Uterus (tissue), 4 donors: ENCODE measurements around the gene ORAI2. TPM values are rescaled to one million over a fixed set of nuclear protein-coding genes. Genes with fewer than 3 reads are reported as not detected.

Experiments
- DNase-seq, 2 donors: peaks; one replicate each; pipeline ENCODE4 v3.0.0-alpha.2; 2019 to 2020
- H3K27ac ChIP-seq, 2 donors: fragments of 200-600 bp; sonication (generic); 1 replicate in 1 of 2; 2 replicates in 1 of 2; pipeline ENCODE4 v1.5.1; 2016 to 2018
- H3K27me3 ChIP-seq, 2 donors: fragments of 200-600 bp; sonication (generic); one replicate each; pipeline ENCODE4 v1.5.1; 2018 to 2019; ENCODE audit warnings: control low read depth in 1 of 2
- H3K36me3 ChIP-seq, 2 donors: fragments of 200-600 bp; sonication (generic); one replicate each; pipeline ENCODE4 v1.5.1; 2019; ENCODE audit warnings: control low read depth in 1 of 2
- H3K4me1 ChIP-seq, 2 donors: fragments of 200-600 bp; sonication (generic); one replicate each; pipeline ENCODE4 v1.5.1; 2018 to 2019; ENCODE audit warnings: control low read depth in 1 of 2
- H3K4me3 ChIP-seq, 2 donors: fragments of 200-600 bp; sonication (generic); 1 replicate in 1 of 2; 2 replicates in 1 of 2; pipeline ENCODE4 v1.5.1; 2018 to 2019; ENCODE audit warnings: mild to moderate bottlenecking in 1 of 2
- H3K9me3 ChIP-seq, 2 donors: fragments of 200-600 bp; sonication (generic); one replicate each; pipeline ENCODE4 v1.5.1; 2019; ENCODE audit warnings: control low read depth in 1 of 2
- POLR2A ChIP-seq, 2 donors: fragments of 450-650 bp; IDR thresholded peaks; one replicate each; pipeline ENCODE4 v1.6.1; 2016; ENCODE audit warnings: antibody characterized with exemption in 2 of 2, mild to moderate bottlenecking in 1 of 2, moderate library complexity in 1 of 2
- intact Hi-C: fragments of 100-400 bp; cut with DNase I; formaldehyde crosslinking; loops from one replicate; pipeline ENCODE4 v1.15.1; 2023; ENCODE audit warnings: low total_unique reads
- total RNA-seq, 4 donors: library from RNA; depleted of rRNA in 3 of 4; stranded (reverse); fragments of >200 nt in 3 of 4; gene quantifications; one replicate each; pipeline versions ENCODE4 v1.1.0 to v1.2.4, GENCODE V29; 2014 to 2023
- TF ChIP-seq, protein P1 (sequence below), 4 experiments: fragments of 200-600 bp in 2 of 4; fragments of 450-650 bp in 2 of 4; sonication (generic) in 2 of 4; IDR thresholded peaks; one replicate each; pipeline ENCODE4 v1.5.1; 2016 to 2019; ENCODE audit warnings: antibody characterized with exemption in 4 of 4, mild to moderate bottlenecking in 2 of 4, moderate library complexity in 1 of 4
- donor health status: DM: yes; HTN: yes; CAD: no.

Gene ORAI2
- total RNA-seq, 4 donors from 2014 or later, result 15.6 to 48.9 (median 39.0) TPM

DNA sequence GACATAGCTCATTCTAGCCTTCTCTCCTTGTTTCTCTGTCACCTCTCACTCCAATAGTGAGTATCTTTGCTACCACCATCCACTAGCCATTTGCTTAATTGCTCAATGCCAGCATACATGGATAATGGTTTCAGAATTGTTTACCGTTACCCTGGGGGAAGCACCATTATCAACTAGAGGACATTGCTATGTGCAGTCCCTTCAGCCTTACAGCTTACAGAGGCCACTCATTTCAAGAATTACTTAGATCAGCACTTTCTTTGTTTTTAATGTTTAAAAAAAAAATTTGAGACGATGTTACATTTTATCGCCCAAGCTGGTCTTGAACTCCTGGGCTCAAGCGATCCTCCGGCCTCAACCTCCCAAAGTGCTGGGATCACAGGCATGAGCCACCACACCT lies 14.8 kb upstream of the ORAI2 start:
- H3K36me3 ChIP-seq, result no peaks in the 10 kb centered on the region
- H3K9me3 ChIP-seq, result no peaks in the 10 kb centered on the region
- TF ChIP-seq, protein P1, sequence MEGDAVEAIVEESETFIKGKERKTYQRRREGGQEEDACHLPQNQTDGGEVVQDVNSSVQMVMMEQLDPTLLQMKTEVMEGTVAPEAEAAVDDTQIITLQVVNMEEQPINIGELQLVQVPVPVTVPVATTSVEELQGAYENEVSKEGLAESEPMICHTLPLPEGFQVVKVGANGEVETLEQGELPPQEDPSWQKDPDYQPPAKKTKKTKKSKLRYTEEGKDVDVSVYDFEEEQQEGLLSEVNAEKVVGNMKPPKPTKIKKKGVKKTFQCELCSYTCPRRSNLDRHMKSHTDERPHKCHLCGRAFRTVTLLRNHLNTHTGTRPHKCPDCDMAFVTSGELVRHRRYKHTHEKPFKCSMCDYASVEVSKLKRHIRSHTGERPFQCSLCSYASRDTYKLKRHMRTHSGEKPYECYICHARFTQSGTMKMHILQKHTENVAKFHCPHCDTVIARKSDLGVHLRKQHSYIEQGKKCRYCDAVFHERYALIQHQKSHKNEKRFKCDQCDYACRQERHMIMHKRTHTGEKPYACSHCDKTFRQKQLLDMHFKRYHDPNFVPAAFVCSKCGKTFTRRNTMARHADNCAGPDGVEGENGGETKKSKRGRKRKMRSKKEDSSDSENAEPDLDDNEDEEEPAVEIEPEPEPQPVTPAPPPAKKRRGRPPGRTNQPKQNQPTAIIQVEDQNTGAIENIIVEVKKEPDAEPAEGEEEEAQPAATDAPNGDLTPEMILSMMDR (IDR thresholded peaks at IDR 0.05), result no peak
- TF ChIP-seq POLR2A (IDR thresholded peaks at IDR 0.05), result no peak
- no peaks in the 10 kb centered on the region for H3K4me1 ChIP-seq
- no peak overlapping the region for H3K4me3 ChIP-seq
- no peak for DNase-seq
- H3K27ac ChIP-seq, result no peak overlapping the region
- intact Hi-C loops, result no loop called here
- no peaks in the 10 kb centered on the region for H3K27me3 ChIP-seq

DNA sequence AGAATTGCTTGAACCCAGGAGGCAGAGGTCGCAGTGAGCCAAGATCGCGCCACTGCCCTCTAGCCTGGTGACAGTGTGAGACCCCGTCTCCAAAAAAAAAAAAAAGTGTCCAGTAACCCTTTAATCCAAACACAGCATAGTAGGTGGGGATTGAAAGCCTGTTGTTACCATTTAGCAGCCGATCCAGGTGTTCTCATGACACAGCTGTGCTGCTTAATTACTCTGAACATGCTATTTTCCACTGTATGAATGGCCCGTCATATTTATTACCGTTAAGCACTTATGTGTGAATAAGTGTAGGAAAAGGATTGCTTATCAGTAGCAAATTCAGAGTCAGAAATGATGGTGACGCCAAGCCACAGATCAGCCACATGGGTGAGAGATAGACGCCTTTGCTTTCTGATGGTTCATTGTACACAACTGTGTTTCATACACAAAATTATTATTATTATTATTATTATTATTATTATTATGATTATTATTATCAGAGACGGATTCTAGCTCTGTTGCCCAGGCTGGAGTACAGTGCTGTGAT lies 11.6 kb upstream of the ORAI2 start:
- H3K27me3 ChIP-seq, result no peaks in the 10 kb centered on the region
- H3K4me1 ChIP-seq, result no peaks in the 10 kb centered on the region
- H3K27ac ChIP-seq, result no peak overlapping the region
- intact Hi-C loops, result no loop called here
- no peak overlapping the region for H3K4me3 ChIP-seq
- no peak for DNase-seq
- H3K9me3 ChIP-seq, result no peaks in the 10 kb centered on the region
- no peak for TF ChIP-seq POLR2A (IDR thresholded peaks at IDR 0.05)
- TF ChIP-seq, protein P1 (IDR thresholded peaks at IDR 0.05), result no peak
- H3K36me3 ChIP-seq, result no peaks in the 10 kb centered on the region

DNA sequence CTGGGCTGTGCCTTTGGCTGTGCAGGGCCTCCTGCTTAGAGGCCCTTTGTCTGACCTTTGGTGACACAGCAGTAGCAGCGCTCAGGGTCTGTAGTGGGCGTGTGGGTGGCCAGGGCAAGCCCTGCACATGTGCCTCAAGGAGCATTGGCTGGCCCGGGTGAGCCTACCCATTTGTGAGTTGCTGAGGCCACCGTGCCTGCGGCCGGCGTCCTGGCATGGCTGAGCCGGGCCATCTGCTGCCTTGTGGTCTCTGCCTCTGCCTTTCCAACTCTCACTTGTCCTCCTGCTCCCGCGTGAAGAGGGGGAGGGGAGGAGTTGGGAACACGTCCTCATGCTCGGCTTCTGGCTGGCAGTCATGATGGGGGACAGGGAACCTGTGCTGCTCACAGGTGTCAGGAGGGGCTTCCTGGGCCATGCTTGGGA lies 9.2 kb upstream of the ORAI2 start:
- Histone ChIP-seq H3K9me3 (no peaks in the 10 kb centered on the region), H3K27ac (no peak overlapping the region), H3K4me1 (no peaks in the 10 kb centered on the region), H3K36me3 (no peaks in the 10 kb centered on the region), H3K4me3 (no peak overlapping the region), H3K27me3 (no peaks in the 10 kb centered on the region)
- DNase-seq, result no peak
- TF ChIP-seq, protein P1 (IDR thresholded peaks at IDR 0.05), result no peak
- no peak for TF ChIP-seq POLR2A (IDR thresholded peaks at IDR 0.05)
- intact Hi-C loops, result no loop called here

DNA sequence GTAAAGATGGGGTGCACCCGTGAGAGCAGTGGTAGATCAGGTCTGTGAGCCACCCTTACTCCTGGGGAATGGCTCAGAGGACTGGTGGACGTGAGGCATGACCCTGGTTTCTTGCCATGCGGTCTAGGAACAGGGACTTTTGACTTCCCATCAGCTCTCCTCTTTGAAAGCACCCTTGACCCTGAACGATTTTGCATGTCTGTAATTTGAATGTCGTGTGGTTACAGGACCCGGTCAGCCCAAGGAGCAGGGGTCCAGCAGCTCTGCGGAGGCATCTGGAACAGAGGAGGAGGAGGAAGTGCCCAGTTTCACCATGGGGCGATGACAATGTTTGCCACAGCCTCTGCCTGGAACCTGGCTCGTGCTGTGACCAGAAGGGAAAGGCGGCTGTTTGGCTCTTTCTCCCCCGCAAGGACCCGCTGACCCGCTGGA lies 8.6 kb upstream of the ORAI2 start:
- Histone ChIP-seq H3K36me3 (no peaks in the 10 kb centered on the region), H3K9me3 (no peaks in the 10 kb centered on the region), H3K4me3 (no peak overlapping the region), H3K27me3 (no peaks in the 10 kb centered on the region), H3K27ac (no peak overlapping the region), H3K4me1 (no peaks in the 10 kb centered on the region)
- intact Hi-C loops, result no loop called here
- DNase-seq, result no peak
- no peak for TF ChIP-seq POLR2A (IDR thresholded peaks at IDR 0.05)
- TF ChIP-seq, protein P1 (IDR thresholded peaks at IDR 0.05), result no peak

DNA sequence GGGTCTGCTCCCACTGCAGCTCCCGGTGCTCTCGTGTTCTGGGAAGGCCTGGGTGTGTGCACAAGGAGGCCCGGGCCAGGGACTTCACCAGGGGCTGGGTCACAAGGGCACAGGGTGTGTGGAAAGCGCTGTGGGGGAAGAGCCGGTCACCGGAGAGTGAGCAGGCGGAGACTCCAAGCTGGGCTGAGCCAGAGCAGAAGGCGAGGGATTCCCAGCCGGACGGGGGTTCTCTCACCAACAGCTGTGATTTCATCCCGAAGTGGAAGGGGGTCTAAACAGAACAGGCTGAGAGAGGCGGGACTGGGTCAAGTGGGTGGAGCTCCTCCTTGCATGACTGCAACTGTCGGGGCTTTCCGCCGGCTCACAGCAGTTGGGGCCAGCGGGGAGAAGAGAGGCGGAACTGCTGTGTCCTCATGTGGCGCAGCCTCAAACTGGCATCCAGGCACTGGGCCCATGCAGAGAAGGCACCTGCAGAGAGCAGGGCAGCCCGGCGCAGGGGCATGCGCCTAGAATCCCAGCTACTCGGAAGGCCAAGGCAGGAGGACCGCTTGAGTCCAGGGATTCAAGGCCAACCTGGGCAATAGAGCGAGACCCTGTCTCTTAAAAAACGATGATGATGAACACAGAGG lies 7.6 kb upstream of the ORAI2 start:
- H3K36me3 ChIP-seq, result no peaks in the 10 kb centered on the region
- no peaks in the 10 kb centered on the region for H3K27me3 ChIP-seq
- TF ChIP-seq, protein P1 (IDR thresholded peaks at IDR 0.05), result no peak
- no peak for TF ChIP-seq POLR2A (IDR thresholded peaks at IDR 0.05)
- intact Hi-C loops, result no loop called here
- no peak overlapping the region for H3K4me3 ChIP-seq
- no peak overlapping the region for H3K27ac ChIP-seq
- DNase-seq, result no peak
- H3K9me3 ChIP-seq, result no peaks in the 10 kb centered on the region
- H3K4me1 ChIP-seq, result no peaks in the 10 kb centered on the region
